WERI-Rb-1 (cell line): Measurements from ENCODE around the gene ZNF133.

Experiments
- DNase-seq: peaks from one replicate; pipeline ENCODE4 v3.0.0-alpha.2; 2020
- H3K27ac ChIP-seq: fragments of 250-450 bp; sonication (Bioruptor Pico); 2 replicates; pipeline ENCODE4 v1.5.1; 2020; ENCODE audit warnings: mild to moderate bottlenecking, moderate library complexity
- H3K27me3 ChIP-seq: fragments of 250-450 bp; sonication (Bioruptor Pico); 2 replicates; pipeline ENCODE4 v1.5.1; 2021; ENCODE audit warnings: mild to moderate bottlenecking, low read depth, moderate library complexity; ENCODE audit not compliant: insufficient read depth, severe bottlenecking
- H3K36me3 ChIP-seq: fragments of 250-450 bp; sonication (Bioruptor Pico); 2 replicates; pipeline ENCODE4 v1.5.1; 2020; ENCODE audit warnings: mild to moderate bottlenecking, moderate library complexity
- H3K4me3 ChIP-seq: 2 replicates; pipeline ENCODE4 v1.5.1; 2011; ENCODE audit warnings: low read depth, mild to moderate bottlenecking, control low read depth, low read length
- H3K9me3 ChIP-seq: fragments of 250-450 bp; sonication (Bioruptor Pico); 2 replicates; pipeline ENCODE4 v1.5.1; 2021; ENCODE audit warnings: mild to moderate bottlenecking, moderate library complexity; ENCODE audit not compliant: severe bottlenecking
- CTCF ChIP-seq: IDR thresholded peaks from 2 replicates; pipeline ENCODE4 v1.5.1; 2011; ENCODE audit warnings: low read depth, mild to moderate bottlenecking, control low read depth, inconsistent platforms, low read length

Gene ZNF133

GRCh38 chr20:18263723-18264122 lies 24.6 kb upstream of the ZNF133 start:
- Histone ChIP-seq H3K27ac (no peak overlapping the region), H3K27me3 (no peaks in the 10 kb centered on the region), H3K9me3 (no peaks in the 10 kb centered on the region), H3K36me3 (no peaks in the 10 kb centered on the region), H3K4me3 (no peak overlapping the region)
- DNase-seq, result no peak
- TF ChIP-seq CTCF, result no peak

- H3K9me3 ChIP-seq, result no peaks in the 10 kb centered on the region
- H3K27ac ChIP-seq, result no peak overlapping the region
- no peak for DNase-seq
- no peaks in the 10 kb centered on the region for H3K36me3 ChIP-seq
- H3K27me3 ChIP-seq, result no peaks in the 10 kb centered on the region
- no peak for TF ChIP-seq CTCF
- no peak overlapping the region for H3K4me3 ChIP-seq
These were observed 22.9 kb upstream of the ZNF133 start for GRCh38 chr20:18265441-18265840.

- no peak for TF ChIP-seq CTCF
- H3K27me3 ChIP-seq, result no peaks in the 10 kb centered on the region
- H3K36me3 ChIP-seq, result no peaks in the 10 kb centered on the region
- H3K27ac ChIP-seq, result no peak overlapping the region
- DNase-seq, result no peak
- H3K9me3 ChIP-seq, result no peaks in the 10 kb centered on the region
- H3K4me3 ChIP-seq, result no peak overlapping the region
These were observed 22.0 kb upstream of the ZNF133 start for GRCh38 chr20:18266282-18266681.

GRCh38 chr20:18267815-18268214 lies 20.5 kb upstream of the ZNF133 start:
- no peak for TF ChIP-seq CTCF
- no peaks in the 10 kb centered on the region for H3K9me3 ChIP-seq
- H3K27ac ChIP-seq, result no peak overlapping the region
- no peak for DNase-seq
- H3K4me3 ChIP-seq, result no peak overlapping the region
- H3K36me3 ChIP-seq, result no peaks in the 10 kb centered on the region
- H3K27me3 ChIP-seq, result no peaks in the 10 kb centered on the region

GRCh38 chr20:18271160-18271559 lies 17.2 kb upstream of the ZNF133 start:
- no peak for TF ChIP-seq CTCF
- no peaks in the 10 kb centered on the region for H3K27me3 ChIP-seq
- H3K4me3 ChIP-seq, result no peak overlapping the region
- no peak for DNase-seq
- no peak overlapping the region for H3K27ac ChIP-seq
- H3K9me3 ChIP-seq, result no peaks in the 10 kb centered on the region
- H3K36me3 ChIP-seq, result no peaks in the 10 kb centered on the region

- Histone ChIP-seq H3K9me3 (no peaks in the 10 kb centered on the region), H3K36me3 (no peaks in the 10 kb centered on the region), H3K4me3 (no peak overlapping the region), H3K27ac (no peak overlapping the region), H3K27me3 (no peaks in the 10 kb centered on the region)
- no peak for DNase-seq
- TF ChIP-seq CTCF, result no peak
These were observed 15.9 kb upstream of the ZNF133 start for GRCh38 chr20:18272451-18272850.
